GM21447 (cell line): ENCODE measurements around the gene FFAR1.

Experiments
- ATAC-seq: cut with Tn5 transposase; IDR thresholded peaks from one replicate; pipeline ENCODE4 v1.9.1; 2021; ENCODE audit not compliant: unreplicated experiment

The FFAR1 gene

GRCh38 chr19:35314858-35315470, 32.7 kb upstream of the FFAR1 start:
- no peak for ATAC-seq

- no peak for ATAC-seq
These were observed 31.8 kb upstream of the FFAR1 start for GRCh38 chr19:35315883-35316282.

- ATAC-seq, result no peak
These were observed 31.1 kb upstream of the FFAR1 start for GRCh38 chr19:35316560-35316959.

GRCh38 chr19:35317464-35318043, 30.1 kb upstream of the FFAR1 start:
- ATAC-seq, result no peak

- ATAC-seq, result no peak
These were observed 28.8 kb upstream of the FFAR1 start for GRCh38 chr19:35318679-35319448.

- no peak for ATAC-seq
These were observed 27.5 kb upstream of the FFAR1 start for GRCh38 chr19:35320065-35320713.

GRCh38 chr19:35321291-35321690, 26.4 kb upstream of the FFAR1 start:
- no peak for ATAC-seq

- no peak for ATAC-seq
These were observed 25.7 kb upstream of the FFAR1 start for GRCh38 chr19:35322014-35322413.

- no peak for ATAC-seq
These were observed 20.1 kb upstream of the FFAR1 start for GRCh38 chr19:35327642-35328041.

GRCh38 chr19:35328851-35329285, 18.8 kb upstream of the FFAR1 start, which contains the start of gene CD22:
Gene CD22 (plus strand): TSS chr19:35329187. CDS start chr19:35332041, 2,854 bp downstream.
- ATAC-seq, result peak; percentile 30

GRCh38 chr19:35329323-35329722, 18.4 kb upstream of the FFAR1 start:
- ATAC-seq, result peak; percentile 12

- peak; percentile 54 for ATAC-seq
These were observed 17.2 kb upstream of the FFAR1 start for GRCh38 chr19:35330475-35330874.

- no peak for ATAC-seq
These were observed 16.0 kb upstream of the FFAR1 start for GRCh38 chr19:35331551-35332214.

GRCh38 chr19:35332817-35333216, 14.9 kb upstream of the FFAR1 start:
- ATAC-seq, result no peak

- no peak for ATAC-seq
These were observed 13.5 kb upstream of the FFAR1 start for GRCh38 chr19:35334144-35334753.

- no peak for ATAC-seq
These were observed 11.3 kb upstream of the FFAR1 start for GRCh38 chr19:35336166-35336955.

- no peak for ATAC-seq
These were observed 10.4 kb upstream of the FFAR1 start for GRCh38 chr19:35337097-35337983.

GRCh38 chr19:35337984-35338296, 9.8 kb upstream of the FFAR1 start:
- ATAC-seq, result no peak

- ATAC-seq, result no peak
These were observed 7.3 kb upstream of the FFAR1 start for GRCh38 chr19:35340431-35340830.
